MM.1S (cell line): ENCODE measurements around the gene GRK1.

Source experiments
- DNase-seq: peaks from one replicate; pipeline ENCODE4 v3.0.0-alpha.2; 2015
- H2AFZ ChIP-seq: fragments of 300-600 bp; sonication (generic); 2 replicates; pipeline ENCODE4 v1.6.0; 2016; ENCODE audit warnings: antibody characterized with exemption, low read length
- H3F3A ChIP-seq: fragments of 300-600 bp; sonication (generic); 2 replicates; pipeline ENCODE4 v1.6.1; 2016; ENCODE audit warnings: mild to moderate bottlenecking, antibody characterized with exemption, low read length, moderate library complexity, mixed read lengths; ENCODE audit not compliant: insufficient read depth
- H3K27ac ChIP-seq: fragments of 300-600 bp; sonication (generic); 2 replicates; pipeline ENCODE4 v1.5.1; 2016; ENCODE audit warnings: mild to moderate bottlenecking, low read length
- H3K27me3 ChIP-seq: fragments of 300-600 bp; sonication (generic); replicated peaks from 2 replicates; pipeline ENCODE4 v1.6.0; 2016; ENCODE audit warnings: low read length; ENCODE audit not compliant: insufficient read depth
- H3K36me3 ChIP-seq: fragments of 300-600 bp; sonication (generic); replicated peaks from 2 replicates; pipeline ENCODE4 v1.6.1; 2016; ENCODE audit warnings: mild to moderate bottlenecking, low read length, mixed read lengths; ENCODE audit not compliant: insufficient read depth
- H3K4me1 ChIP-seq: fragments of 300-600 bp; sonication (generic); 2 replicates; pipeline ENCODE4 v1.6.1; 2016; ENCODE audit warnings: low read length, mixed read lengths
- H3K4me2 ChIP-seq: fragments of 300-600 bp; sonication (generic); 2 replicates; pipeline ENCODE4 v1.6.0; 2016; ENCODE audit warnings: low read depth, low read length
- H3K4me3 ChIP-seq: fragments of 300-600 bp; sonication (generic); 2 replicates; pipeline ENCODE4 v1.5.1; 2016; ENCODE audit warnings: low read length, mixed read lengths
- H3K79me2 ChIP-seq: fragments of 300-600 bp; sonication (generic); 2 replicates; pipeline ENCODE4 v1.6.1; 2016; ENCODE audit warnings: mixed run types, low read length, mixed read lengths
- H3K9ac ChIP-seq: fragments of 300-600 bp; sonication (generic); 2 replicates; pipeline ENCODE4 v1.6.1; 2016; ENCODE audit warnings: low read length, mixed read lengths
- H3K9me2 ChIP-seq: fragments of 300-600 bp; sonication (generic); replicated peaks from 2 replicates; pipeline ENCODE4 v1.6.1; 2016; ENCODE audit warnings: mild to moderate bottlenecking, low read length, mixed read lengths; ENCODE audit not compliant: insufficient read depth
- H3K9me3 ChIP-seq: fragments of 300-600 bp; sonication (generic); replicated peaks from 2 replicates; pipeline ENCODE4 v1.6.1; 2016; ENCODE audit warnings: mild to moderate bottlenecking, low read length, mixed read lengths; ENCODE audit not compliant: insufficient read depth
- H4K20me1 ChIP-seq: fragments of 300-600 bp; sonication (generic); 2 replicates; pipeline ENCODE4 v1.6.1; 2016; ENCODE audit warnings: mild to moderate bottlenecking, low read length, moderate library complexity, mixed read lengths; ENCODE audit not compliant: insufficient read depth
- EZH2 ChIP-seq: fragments of 300-600 bp; sonication (generic); optimal IDR thresholded peaks from 2 replicates; pipeline ENCODE3; 2017; ENCODE audit warnings: low read depth, mild to moderate bottlenecking, antibody characterized with exemption, low read length, mixed read lengths
- EZH2phosphoT487 ChIP-seq: fragments of 300-600 bp; sonication (generic); IDR thresholded peaks from 2 replicates; pipeline ENCODE4 v1.6.1; 2018; ENCODE audit warnings: antibody characterized with exemption, low read length
- TF ChIP-seq, protein P1 (sequence below): fragments of 300-600 bp; sonication (generic); IDR thresholded peaks from 2 replicates; pipeline ENCODE4 v1.5.1; 2016; ENCODE audit warnings: antibody characterized with exemption, low read length, mixed read lengths

GRK1 gene

DNA sequence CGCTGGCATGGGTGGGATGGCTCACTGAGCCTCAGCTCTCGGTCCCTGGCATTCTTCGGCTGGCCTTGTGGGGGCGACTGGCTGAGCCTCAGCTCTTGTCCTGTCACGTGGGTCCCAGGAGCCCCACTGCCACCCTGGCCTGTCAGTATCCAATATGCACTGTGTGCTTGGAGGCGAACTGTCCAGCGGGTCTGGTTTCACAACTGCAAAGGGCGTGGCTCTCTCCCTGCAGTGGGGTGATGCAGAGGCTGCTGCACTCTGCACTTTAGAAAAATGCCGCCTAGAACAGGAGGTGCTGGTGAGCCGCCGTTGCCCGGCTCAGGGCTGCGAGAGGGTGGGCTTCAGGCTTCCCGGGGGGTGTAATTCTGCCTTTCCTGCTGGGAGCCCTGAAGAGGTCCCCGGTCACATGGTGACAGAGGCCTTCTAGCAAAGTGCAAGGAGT is 75.0 kb downstream of the GRK1 start:
- Histone ChIP-seq H3K4me1 (peaks cover 43% of the 10 kb centered on the region), H3K36me3 (no peaks in the 10 kb centered on the region), H3K27ac (peak overlapping the region; percentile 76), H3K4me3 (peak overlapping the region; percentile 28), H4K20me1 (no peaks in the 10 kb centered on the region), H3K27me3 (no peaks in the 10 kb centered on the region), H3K4me2 (peak overlapping the region; percentile 74), H3F3A (peaks cover 13% of the 10 kb centered on the region), H3K79me2 (no peaks in the 10 kb centered on the region), H3K9ac (peak overlapping the region; percentile 54), H3K9me2 (no peaks in the 10 kb centered on the region), H3K9me3 (no peaks in the 10 kb centered on the region), H2AFZ (no peak overlapping the region)
- TF ChIP-seq EZH2: no peak
- TF ChIP-seq, protein P1, sequence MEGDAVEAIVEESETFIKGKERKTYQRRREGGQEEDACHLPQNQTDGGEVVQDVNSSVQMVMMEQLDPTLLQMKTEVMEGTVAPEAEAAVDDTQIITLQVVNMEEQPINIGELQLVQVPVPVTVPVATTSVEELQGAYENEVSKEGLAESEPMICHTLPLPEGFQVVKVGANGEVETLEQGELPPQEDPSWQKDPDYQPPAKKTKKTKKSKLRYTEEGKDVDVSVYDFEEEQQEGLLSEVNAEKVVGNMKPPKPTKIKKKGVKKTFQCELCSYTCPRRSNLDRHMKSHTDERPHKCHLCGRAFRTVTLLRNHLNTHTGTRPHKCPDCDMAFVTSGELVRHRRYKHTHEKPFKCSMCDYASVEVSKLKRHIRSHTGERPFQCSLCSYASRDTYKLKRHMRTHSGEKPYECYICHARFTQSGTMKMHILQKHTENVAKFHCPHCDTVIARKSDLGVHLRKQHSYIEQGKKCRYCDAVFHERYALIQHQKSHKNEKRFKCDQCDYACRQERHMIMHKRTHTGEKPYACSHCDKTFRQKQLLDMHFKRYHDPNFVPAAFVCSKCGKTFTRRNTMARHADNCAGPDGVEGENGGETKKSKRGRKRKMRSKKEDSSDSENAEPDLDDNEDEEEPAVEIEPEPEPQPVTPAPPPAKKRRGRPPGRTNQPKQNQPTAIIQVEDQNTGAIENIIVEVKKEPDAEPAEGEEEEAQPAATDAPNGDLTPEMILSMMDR: peak; percentile 48
- no peak for TF ChIP-seq EZH2phosphoT487
- DNase-seq: peak; percentile 90

DNA sequence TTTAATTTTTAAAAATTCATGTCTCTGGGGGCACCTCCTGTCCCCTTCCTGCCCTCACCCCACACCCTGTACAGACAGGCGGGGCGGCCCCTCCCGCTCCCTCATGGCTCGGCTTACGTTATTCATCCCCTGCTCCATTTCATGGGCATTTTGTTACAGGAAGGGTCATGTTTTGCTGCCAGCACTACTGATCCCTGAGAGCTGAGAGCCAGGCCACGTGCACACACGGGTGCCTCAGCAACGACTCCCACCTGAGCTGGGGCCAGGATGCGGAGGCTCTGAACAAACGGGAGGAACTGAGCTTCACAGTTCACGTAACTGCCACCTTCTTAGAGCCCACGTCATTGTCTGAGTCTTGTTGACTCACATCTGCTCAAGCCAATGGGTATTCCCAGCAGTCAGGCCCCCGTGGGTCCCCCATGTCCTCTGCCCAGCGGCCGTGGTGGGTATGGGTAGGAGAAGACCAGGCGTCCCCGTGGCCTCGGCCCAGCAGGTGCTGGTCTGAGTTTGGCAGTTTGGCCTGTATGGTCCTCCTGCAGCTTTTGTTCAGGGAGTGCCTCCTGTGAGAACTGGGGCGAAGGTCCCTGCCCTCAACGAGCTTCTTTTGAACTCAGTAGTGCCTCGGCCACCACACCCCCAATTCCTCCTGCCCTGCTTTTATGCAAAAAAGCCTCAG is 75.6 kb downstream of the GRK1 start:
- peak overlapping the region; percentile 28; the same call in 1 of the 2 replicates for H3K4me3 ChIP-seq
- H3K9me2 ChIP-seq: no peaks in the 10 kb centered on the region
- H3K4me1 ChIP-seq: peaks cover 43% of the 10 kb centered on the region
- peaks cover 13% of the 10 kb centered on the region for H3F3A ChIP-seq
- TF ChIP-seq EZH2phosphoT487: no peak
- TF ChIP-seq EZH2: no peak
- H3K27me3 ChIP-seq: no peaks in the 10 kb centered on the region
- peak overlapping the region; percentile 76 for H3K27ac ChIP-seq
- no peaks in the 10 kb centered on the region for H3K36me3 ChIP-seq
- H4K20me1 ChIP-seq: no peaks in the 10 kb centered on the region
- no peak overlapping the region; the same call in 1 of the 2 replicates for H2AFZ ChIP-seq
- H3K9ac ChIP-seq: peak overlapping the region; percentile 54; the same call in 1 of the 2 replicates
- H3K79me2 ChIP-seq: no peaks in the 10 kb centered on the region
- H3K9me3 ChIP-seq: no peaks in the 10 kb centered on the region
- peak overlapping the region; percentile 74; the same call in 1 of the 2 replicates for H3K4me2 ChIP-seq
- DNase-seq: no peak

DNA sequence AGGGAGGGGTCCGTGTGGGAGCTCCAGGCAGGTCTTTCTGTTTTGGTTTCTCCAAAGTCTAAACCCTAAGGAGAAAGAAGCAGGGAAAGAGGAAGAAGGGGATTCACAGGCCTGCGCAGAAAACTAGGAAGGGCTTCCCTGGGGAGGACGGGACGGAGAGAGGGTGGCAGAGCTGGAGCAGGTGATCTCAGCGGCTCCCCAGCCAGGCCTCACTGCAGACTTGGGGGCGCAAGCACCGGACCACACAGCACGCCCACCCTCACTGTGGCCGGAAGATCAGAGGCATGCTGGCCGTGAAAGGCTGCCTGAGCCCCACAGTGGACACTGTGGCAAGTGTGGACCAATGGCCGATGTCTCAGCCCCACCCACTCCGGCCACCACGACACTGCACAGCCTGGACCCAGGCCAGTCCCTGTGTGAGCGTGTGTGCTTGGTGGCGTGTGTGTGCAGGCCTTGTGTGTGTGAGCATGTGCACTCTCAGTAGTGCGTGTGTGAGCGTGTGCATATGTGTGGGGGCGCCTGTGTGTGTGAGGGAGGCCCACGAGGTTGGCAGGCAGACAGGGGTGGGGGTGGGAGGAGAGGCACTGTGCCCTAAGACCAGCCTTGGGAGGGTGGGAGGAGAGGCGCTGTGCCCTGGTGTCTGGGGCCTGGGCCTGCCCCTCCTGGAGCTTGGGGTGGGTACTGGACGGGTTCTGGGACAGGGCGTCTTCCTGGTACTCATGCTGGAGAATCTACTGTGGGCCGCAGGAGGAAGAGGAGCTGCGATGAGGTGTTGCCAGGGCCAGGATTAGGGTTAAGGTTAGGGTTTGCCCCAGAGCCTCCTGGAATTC is 76.6 kb downstream of the GRK1 start:
- Histone ChIP-seq H3K9me3 (no peaks in the 10 kb centered on the region), H2AFZ (no peak overlapping the region), H3K79me2 (no peaks in the 10 kb centered on the region), H3K9me2 (no peaks in the 10 kb centered on the region), H3K36me3 (no peaks in the 10 kb centered on the region), H4K20me1 (no peaks in the 10 kb centered on the region), H3F3A (peaks cover 13% of the 10 kb centered on the region), H3K4me2 (no peak overlapping the region; the same call in 1 of the 2 replicates), H3K27me3 (no peaks in the 10 kb centered on the region), H3K4me3 (no peak overlapping the region), H3K27ac (peak overlapping the region; percentile 76; the same call in 1 of the 2 replicates), H3K9ac (no peak overlapping the region), H3K4me1 (peaks cover 43% of the 10 kb centered on the region)
- TF ChIP-seq EZH2phosphoT487: no peak
- no peak for TF ChIP-seq EZH2
- TF ChIP-seq, protein P1: no peak
- no peak for DNase-seq
